ENCODE results near the gene SPC25.

DNA sequence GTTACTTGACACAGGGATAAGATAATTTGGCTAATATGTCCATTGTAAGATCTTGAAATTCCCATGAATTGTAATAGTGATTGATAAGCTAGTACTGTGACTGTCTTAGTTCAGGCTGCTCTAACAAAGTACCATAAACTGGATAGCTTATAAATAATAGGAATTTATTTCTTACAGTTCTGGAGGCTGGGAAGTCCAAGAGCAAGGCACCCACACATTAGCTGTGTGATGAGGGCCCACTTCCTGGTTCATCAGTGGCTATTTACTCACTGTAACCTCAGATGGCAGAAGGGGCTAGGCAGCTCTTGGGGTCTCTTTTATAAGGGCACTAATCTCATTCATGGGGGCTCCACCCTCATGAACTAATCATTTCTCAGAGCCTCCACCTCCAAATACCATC, 59.3 kb downstream of the SPC25 start:
- TF ChIP-seq CTCF (IDR thresholded peaks at IDR 0.05; ENCODE audit: poor library complexity), result no peak
- no peak for TF ChIP-seq EZH2 (IDR thresholded peaks at IDR 0.05; ENCODE audit: borderline replicate concordance)
